CD4-positive, alpha-beta memory T cell (primary cell): ENCODE measurements around the gene CYP19A1. TPM values are rescaled to one million over a fixed set of nuclear protein-coding genes. Genes with fewer than 3 reads are reported as not detected.

Experiments
- CTCF ChIA-PET: fragments of 350-600 bp; sonication (Branson Sonifier 250); formaldehyde crosslinking; loops from one replicate; lab custom pipeline; 2021; ENCODE audit warnings: inconsistent platforms; ENCODE audit not compliant: partially characterized antibody; lab: Charles Lee
- POLR2A ChIA-PET: fragments of 350-600 bp; sonication (Branson Sonifier 250); formaldehyde crosslinking; loops from one replicate; lab custom pipeline; 2021; ENCODE audit not compliant: partially characterized antibody; lab: Charles Lee
- DNase-seq, 5 donors: peaks; one replicate each; pipeline versions ENCODE4 v3.0.0 to v3.0.0-alpha.2; 2020 to 2022; ENCODE audit warnings: mixed read lengths in 1 of 5
- H3K27ac ChIP-seq: one replicate; pipeline ENCODE4 v1.7.0; 2013; ENCODE audit warnings: low read depth, low read length
- H3K27me3 ChIP-seq: 2 replicates; pipeline ENCODE4 v1.7.0; 2013; ENCODE audit warnings: mild to moderate bottlenecking, low read length, moderate library complexity; ENCODE audit not compliant: insufficient read depth
- H3K36me3 ChIP-seq: 2 replicates; pipeline ENCODE4 v1.7.0; 2013; ENCODE audit warnings: mild to moderate bottlenecking, low read length, moderate library complexity; ENCODE audit not compliant: insufficient read depth
- H3K4me1 ChIP-seq: 2 replicates; pipeline ENCODE4 v1.7.0; 2013; ENCODE audit warnings: mild to moderate bottlenecking, low read length, moderate library complexity; ENCODE audit not compliant: insufficient read depth
- H3K4me3 ChIP-seq, 2 donors: one replicate each; pipeline ENCODE4 v1.7.0; 2013; ENCODE audit warnings: low read length in 2 of 2, mild to moderate bottlenecking in 1 of 2
- H3K9me3 ChIP-seq, 2 donors: one replicate each; pipeline ENCODE4 v1.7.0; 2013; ENCODE audit warnings: low read length in 2 of 2, control low read depth in 1 of 2; ENCODE audit not compliant: control insufficient read depth in 1 of 2
- H3K27ac Mint-ChIP-seq, 7 donors: one replicate each; pipeline ENCODE4 v1.8.0; 2020 to 2021; ENCODE audit warnings: mixed read lengths in 7 of 7, mild to moderate bottlenecking in 6 of 7, inconsistent platforms in 3 of 7, moderate library complexity in 3 of 7
- H3K27me3 Mint-ChIP-seq, 2 donors: one replicate each; pipeline ENCODE4 v1.8.0; 2020 to 2021; ENCODE audit warnings: mixed read lengths in 2 of 2
- H3K36me3 Mint-ChIP-seq, 2 donors: one replicate each; pipeline ENCODE4 v1.8.0; 2020 to 2021; ENCODE audit warnings: mixed read lengths in 2 of 2, inconsistent platforms in 1 of 2, mild to moderate bottlenecking in 1 of 2
- H3K4me1 Mint-ChIP-seq, 4 donors: one replicate each; pipeline ENCODE4 v1.8.0; 2020 to 2021; ENCODE audit warnings: mixed read lengths in 4 of 4, mild to moderate bottlenecking in 1 of 4
- H3K4me3 Mint-ChIP-seq, 8 donors: one replicate each; pipeline ENCODE4 v1.8.0; 2020 to 2021; ENCODE audit warnings: mixed read lengths in 8 of 8, mild to moderate bottlenecking in 7 of 8, moderate library complexity in 6 of 8, inconsistent platforms in 3 of 8
- H3K9me3 Mint-ChIP-seq, 8 donors: one replicate each; pipeline ENCODE4 v1.8.0; 2020 to 2021; ENCODE audit warnings: mixed read lengths in 8 of 8, mild to moderate bottlenecking in 5 of 8, inconsistent platforms in 3 of 8, moderate library complexity in 1 of 8
- intact Hi-C: fragments of 100-400 bp; cut with micrococcal nuclease; formaldehyde crosslinking; loops from one replicate; pipeline ENCODE4 v1.15.1; 2023
- polyA plus RNA-seq, 2 donors: library from polyadenylated mRNA; unstranded; fragments of 300-500 nt; fragmentation: Illumina TruSeq; gene quantifications; one replicate each; pipeline ENCODE4 v1.2.3, GENCODE V29; 2021
- total RNA-seq, 2 experiments: library from RNA; stranded (reverse); gene quantifications; one replicate each; pipeline ENCODE4 v1.2.3, GENCODE V29; 2021

Gene CYP19A1
- total and polyA plus RNA-seq, 4 experiments from 2014 or later, result not detected

DNA sequence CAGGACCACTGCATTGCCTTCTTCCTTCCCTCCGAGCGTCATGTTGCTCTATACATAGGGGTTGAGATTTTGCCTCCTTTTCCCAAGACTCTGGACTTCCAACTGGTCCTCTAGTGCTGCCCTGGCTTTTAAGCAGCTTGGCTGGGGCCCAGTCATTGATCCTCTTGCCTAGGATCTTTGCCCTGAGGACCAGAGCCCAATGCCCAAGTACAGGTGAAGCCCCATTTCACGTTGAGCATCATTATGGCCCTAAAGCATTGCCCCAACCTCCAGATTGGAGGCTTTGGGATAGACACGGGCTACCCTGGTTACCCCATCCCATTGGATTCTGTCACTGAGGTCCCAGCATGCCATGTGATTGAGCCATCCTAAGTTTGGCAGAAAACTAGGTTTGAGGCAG is 47.7 kb downstream of the CYP19A1 start:
- H3K4me3 ChIP-seq, result no peak overlapping the region
- Mint-ChIP-seq H3K4me1 (no peaks in the 10 kb centered on the region), H3K27me3 (peaks cover 0 to 4% of the 10 kb centered on the region in 2 donors), H3K9me3 (peaks cover 0 to 12% (median 2%) of the 10 kb centered on the region in 8 donors), H3K27ac (no peak overlapping the region), H3K4me3 (no peak overlapping the region), H3K36me3 (no peaks in the 10 kb centered on the region)
- no peak overlapping the region for H3K27ac ChIP-seq
- no peaks in the 10 kb centered on the region for H3K4me1 ChIP-seq
- DNase-seq, result no peak
- intact Hi-C loops, result no loop called here
- H3K9me3 ChIP-seq, result no peaks in the 10 kb centered on the region
- H3K27me3 ChIP-seq, result no peaks in the 10 kb centered on the region
- ChIA-PET POLR2A (no interaction called here), CTCF (no interaction called here)
- H3K36me3 ChIP-seq, result no peaks in the 10 kb centered on the region

DNA sequence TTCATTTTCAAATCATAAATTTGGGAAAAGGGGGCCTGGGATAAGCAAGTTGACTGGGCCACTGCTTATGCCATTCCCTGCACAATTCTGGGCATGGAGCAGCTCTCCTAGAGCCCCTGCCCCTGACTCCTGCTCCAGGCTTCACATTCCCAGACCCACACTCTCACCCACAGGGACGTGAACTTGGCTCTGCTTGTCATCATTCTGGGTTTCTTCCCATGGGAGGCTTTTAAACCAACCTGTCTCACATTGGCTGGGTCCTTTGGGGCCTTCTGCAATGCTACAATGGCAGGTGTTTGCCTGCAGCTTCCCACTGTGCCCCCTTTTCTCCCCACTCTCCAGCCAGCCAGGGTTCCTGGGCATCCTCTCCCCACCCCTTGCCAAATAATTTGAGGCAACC is 49.1 kb downstream of the CYP19A1 start:
- DNase-seq, result no peak
- Histone ChIP-seq H3K4me3 (no peak overlapping the region), H3K27me3 (no peaks in the 10 kb centered on the region), H3K27ac (no peak overlapping the region), H3K9me3 (no peaks in the 10 kb centered on the region), H3K4me1 (no peaks in the 10 kb centered on the region), H3K36me3 (no peaks in the 10 kb centered on the region)
- intact Hi-C loops, result no loop called here
- ChIA-PET CTCF (no interaction called here), POLR2A (no interaction called here)
- no peak overlapping the region for H3K4me3 Mint-ChIP-seq
- H3K4me1 Mint-ChIP-seq, result no peaks in the 10 kb centered on the region
- no peak overlapping the region for H3K27ac Mint-ChIP-seq
- H3K36me3 Mint-ChIP-seq, result no peaks in the 10 kb centered on the region
- peaks cover 0 to 10% (median 0%) of the 10 kb centered on the region in 8 donors for H3K9me3 Mint-ChIP-seq
- H3K27me3 Mint-ChIP-seq, result peaks cover 0 to 2% of the 10 kb centered on the region in 2 donors

DNA sequence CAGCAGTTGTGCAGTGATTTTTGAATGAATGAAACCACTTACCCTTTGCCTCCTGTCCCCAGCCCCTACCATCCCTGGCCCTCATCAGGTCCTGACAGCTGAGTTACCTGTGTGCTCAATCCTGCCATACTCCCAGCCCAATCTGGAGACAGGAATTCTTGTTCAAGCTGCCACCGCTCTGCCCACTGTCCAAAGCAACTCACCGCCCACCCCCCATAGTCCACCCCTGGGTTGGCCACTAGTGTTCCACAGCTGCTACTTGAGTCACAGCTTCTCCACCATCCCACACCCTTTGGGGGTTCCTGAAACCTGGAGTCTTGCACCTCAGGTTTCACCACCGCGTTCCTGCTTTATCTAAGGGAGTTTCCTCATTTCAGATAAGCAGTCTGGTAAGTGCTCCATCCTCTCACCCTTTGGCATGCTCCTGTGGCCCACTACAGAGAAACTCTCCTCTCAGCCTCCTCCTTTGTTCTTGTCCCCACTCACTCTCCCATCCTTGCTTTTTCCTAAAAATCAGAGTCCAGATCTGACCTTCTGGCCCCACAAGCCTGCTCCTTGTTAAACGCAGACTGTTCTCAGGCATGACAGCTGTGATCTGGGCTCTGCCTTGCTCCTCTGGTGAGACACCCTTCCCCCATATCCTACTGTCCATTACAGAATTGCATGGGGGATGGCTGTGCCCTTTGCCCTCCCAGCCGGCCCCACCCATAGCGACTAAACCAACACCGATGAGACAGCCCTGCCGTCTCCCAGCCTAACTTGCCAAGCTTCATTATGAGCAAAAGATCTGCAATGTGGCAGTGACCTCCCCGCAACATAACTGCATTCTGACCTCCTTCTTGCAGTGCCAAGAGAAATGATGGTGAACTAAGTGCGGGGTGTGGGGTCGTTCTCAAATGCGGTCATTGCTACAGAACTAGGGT is 50.0 kb downstream of the CYP19A1 start:
- H3K27me3 Mint-ChIP-seq, result peaks cover 0 to 2% of the 10 kb centered on the region in 2 donors
- Histone ChIP-seq H3K36me3 (no peaks in the 10 kb centered on the region), H3K27me3 (no peaks in the 10 kb centered on the region), H3K27ac (no peak overlapping the region), H3K4me3 (no peak overlapping the region), H3K4me1 (no peaks in the 10 kb centered on the region), H3K9me3 (no peaks in the 10 kb centered on the region)
- DNase-seq, result no peak
- H3K9me3 Mint-ChIP-seq, result peaks cover 0 to 6% (median 0%) of the 10 kb centered on the region in 8 donors
- H3K4me3 Mint-ChIP-seq, result no peak overlapping the region
- no peak overlapping the region for H3K27ac Mint-ChIP-seq
- ChIA-PET CTCF (interaction anchor here (0.7 kb wide), 1 partner anchor 13 kb away, joined by 3 read pairs; no protein-coding TSS in a partner anchor), POLR2A (no interaction called here)
- H3K4me1 Mint-ChIP-seq, result no peaks in the 10 kb centered on the region
- intact Hi-C loops, result no loop called here
- no peaks in the 10 kb centered on the region for H3K36me3 Mint-ChIP-seq

DNA sequence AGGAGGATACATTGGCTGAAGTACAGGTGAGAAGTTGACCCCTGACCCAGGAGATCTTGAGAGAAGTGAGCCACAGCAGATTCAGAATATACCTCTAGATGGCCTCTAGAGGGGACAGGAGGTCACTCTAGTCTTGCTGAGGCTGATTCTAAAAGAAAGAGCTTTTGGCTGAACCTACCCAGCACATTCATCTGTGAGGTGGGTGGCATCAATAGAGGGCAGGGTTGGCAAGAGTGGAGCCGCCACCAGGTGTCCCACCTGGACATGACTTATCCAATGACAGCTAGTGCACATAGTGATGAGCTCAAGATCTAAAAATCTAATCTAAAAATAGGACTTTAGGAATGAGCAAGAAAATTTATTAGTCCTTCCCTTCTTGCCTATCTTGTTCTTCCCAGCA is 51.6 kb downstream of the CYP19A1 start:
- H3K36me3 ChIP-seq, result no peaks in the 10 kb centered on the region
- Mint-ChIP-seq H3K4me1 (peaks cover 0 to 7% (median 2%) of the 10 kb centered on the region in 4 donors), H3K27me3 (peaks cover 0 to 2% of the 10 kb centered on the region in 2 donors), H3K27ac (no peak overlapping the region), H3K4me3 (no peak overlapping the region), H3K36me3 (no peaks in the 10 kb centered on the region), H3K9me3 (peaks cover 0 to 4% (median 0%) of the 10 kb centered on the region in 8 donors)
- no peaks in the 10 kb centered on the region for H3K4me1 ChIP-seq
- no peaks in the 10 kb centered on the region for H3K9me3 ChIP-seq
- intact Hi-C loops, result no loop called here
- no peaks in the 10 kb centered on the region for H3K27me3 ChIP-seq
- ChIA-PET CTCF (no interaction called here), POLR2A (no interaction called here)
- no peak overlapping the region for H3K27ac ChIP-seq
- H3K4me3 ChIP-seq, result no peak overlapping the region
- DNase-seq, result no peak

DNA sequence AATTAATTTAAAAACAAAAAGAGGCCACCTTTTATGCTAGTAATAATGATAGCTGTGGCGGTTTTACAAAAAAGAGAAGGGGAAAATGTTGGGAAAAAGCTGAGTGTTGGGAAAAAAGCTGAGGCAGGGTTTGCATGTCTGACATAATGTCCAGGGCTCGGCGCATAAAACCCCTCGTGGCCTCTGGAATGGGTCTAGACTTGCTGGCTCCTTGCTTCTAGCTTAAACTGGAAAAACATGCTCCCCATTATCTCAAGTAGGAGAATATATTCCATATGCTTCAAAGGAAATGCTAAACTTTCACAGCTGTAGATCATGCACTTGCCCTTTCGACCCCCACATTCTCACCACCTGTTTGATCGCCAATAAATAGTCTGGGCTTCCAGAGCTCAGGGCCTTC is 53.0 kb downstream of the CYP19A1 start:
- H3K27me3 ChIP-seq, result no peaks in the 10 kb centered on the region
- Mint-ChIP-seq H3K9me3 (no peaks in the 10 kb centered on the region), H3K36me3 (no peaks in the 10 kb centered on the region), H3K27me3 (peaks cover 0 to 2% of the 10 kb centered on the region in 2 donors), H3K4me1 (peaks cover 0 to 7% (median 2%) of the 10 kb centered on the region in 4 donors), H3K27ac (no peak overlapping the region), H3K4me3 (no peak overlapping the region)
- POLR2A ChIA-PET, result no interaction called here
- no peaks in the 10 kb centered on the region for H3K4me1 ChIP-seq
- intact Hi-C loops, result no loop called here
- no peak for DNase-seq
- no peak overlapping the region for H3K27ac ChIP-seq
- H3K4me3 ChIP-seq, result no peak overlapping the region
- H3K36me3 ChIP-seq, result no peaks in the 10 kb centered on the region
- no peaks in the 10 kb centered on the region for H3K9me3 ChIP-seq
- CTCF ChIA-PET, result no interaction called here

DNA sequence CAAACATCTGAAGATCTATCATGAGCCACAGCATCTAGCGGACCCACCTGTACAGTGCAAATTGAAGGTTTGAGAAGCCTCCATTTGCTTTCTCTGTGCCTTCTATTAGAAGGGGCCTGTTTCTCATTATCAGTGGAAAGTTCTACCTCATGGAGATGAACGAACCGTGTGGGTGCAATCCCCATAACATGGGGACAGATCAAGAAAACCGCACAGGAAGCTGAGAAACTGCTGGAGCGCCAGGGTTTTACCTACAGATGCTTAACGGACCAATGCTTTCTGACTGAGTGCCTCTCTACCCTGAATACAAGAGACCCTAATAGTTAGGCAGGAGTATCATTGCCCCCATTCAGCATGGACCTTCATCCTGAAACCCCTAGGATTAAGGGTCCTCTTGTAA is 53.5 kb downstream of the CYP19A1 start:
- DNase-seq, result no peak
- H3K4me3 ChIP-seq, result no peak overlapping the region
- Mint-ChIP-seq H3K27me3 (peaks cover 0 to 2% of the 10 kb centered on the region in 2 donors), H3K27ac (no peak overlapping the region), H3K4me1 (peaks cover 0 to 7% (median 2%) of the 10 kb centered on the region in 4 donors), H3K9me3 (no peaks in the 10 kb centered on the region), H3K36me3 (no peaks in the 10 kb centered on the region), H3K4me3 (no peak overlapping the region)
- CTCF ChIA-PET, result no interaction called here
- H3K4me1 ChIP-seq, result no peaks in the 10 kb centered on the region
- H3K27me3 ChIP-seq, result no peaks in the 10 kb centered on the region
- H3K27ac ChIP-seq, result no peak overlapping the region
- intact Hi-C loops, result no loop called here
- H3K9me3 ChIP-seq, result no peaks in the 10 kb centered on the region
- POLR2A ChIA-PET, result no interaction called here
- no peaks in the 10 kb centered on the region for H3K36me3 ChIP-seq

DNA sequence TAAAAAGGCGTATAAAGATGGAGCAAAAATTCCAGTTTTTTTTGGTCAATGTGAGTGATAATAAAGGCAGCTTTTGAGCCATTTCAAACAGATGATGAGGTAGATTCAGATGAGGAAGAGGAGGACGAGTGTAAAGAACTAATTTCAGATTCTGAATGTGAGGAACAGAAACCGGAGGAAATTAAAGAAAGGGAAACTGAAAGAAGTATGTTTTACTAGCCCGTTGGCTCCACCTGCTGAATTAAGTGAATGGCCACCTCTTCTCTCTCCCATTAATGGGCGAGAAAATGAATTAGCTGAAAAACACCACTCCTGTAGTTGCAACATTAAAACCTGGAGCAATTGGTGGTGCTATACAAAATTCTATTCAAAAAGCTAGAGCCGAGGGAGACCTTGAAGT is 55.4 kb downstream of the CYP19A1 start:
- Histone ChIP-seq H3K9me3 (no peaks in the 10 kb centered on the region), H3K36me3 (no peaks in the 10 kb centered on the region), H3K27ac (no peak overlapping the region), H3K27me3 (no peaks in the 10 kb centered on the region), H3K4me1 (no peaks in the 10 kb centered on the region), H3K4me3 (no peak overlapping the region)
- H3K4me1 Mint-ChIP-seq, result peaks cover 0 to 7% (median 2%) of the 10 kb centered on the region in 4 donors
- intact Hi-C loops, result no loop called here
- H3K36me3 Mint-ChIP-seq, result no peaks in the 10 kb centered on the region
- H3K9me3 Mint-ChIP-seq, result no peaks in the 10 kb centered on the region
- no peak overlapping the region for H3K4me3 Mint-ChIP-seq
- H3K27me3 Mint-ChIP-seq, result peaks cover 0 to 5% of the 10 kb centered on the region in 2 donors
- POLR2A ChIA-PET, result no interaction called here
- no peak for DNase-seq
- CTCF ChIA-PET, result no interaction called here
- no peak overlapping the region for H3K27ac Mint-ChIP-seq
